HPDE6-E6E7 (cell line): ENCODE results near the gene DPP10.

Experiments
- DNase-seq: peaks from one replicate; pipeline ENCODE4 v3.0.0; 2011; ENCODE audit warnings: missing footprints; ENCODE audit errors: extremely low spot score

Gene DPP10

GRCh38 chr2:115691409-115691808 lies 1249.0 kb downstream of the DPP10 start:
- no peak for DNase-seq

- DNase-seq, result no peak
Measured at GRCh38 chr2:115694651-115695050, 1252.2 kb downstream of the DPP10 start.

GRCh38 chr2:115733190-115733775 lies 1290.8 kb downstream of the DPP10 start:
- no peak for DNase-seq

GRCh38 chr2:115738111-115738510 lies 1295.7 kb downstream of the DPP10 start:
- no peak for DNase-seq

- no peak for DNase-seq
Measured at GRCh38 chr2:115739574-115739973, 1297.1 kb downstream of the DPP10 start.

- DNase-seq, result no peak
Measured at GRCh38 chr2:115746151-115746550, 1303.7 kb downstream of the DPP10 start.

GRCh38 chr2:115757286-115757685 lies 1314.8 kb downstream of the DPP10 start:
- DNase-seq, result no peak

- no peak for DNase-seq
Measured at GRCh38 chr2:115763601-115764000, 1321.2 kb downstream of the DPP10 start.

- no peak for DNase-seq
Measured at GRCh38 chr2:115771516-115771915, 1329.1 kb downstream of the DPP10 start.

GRCh38 chr2:115774361-115774760 lies 1331.9 kb downstream of the DPP10 start:
- DNase-seq, result no peak

GRCh38 chr2:115779085-115779632 lies 1336.7 kb downstream of the DPP10 start:
- DNase-seq, result no peak

GRCh38 chr2:115782286-115782685 lies 1339.8 kb downstream of the DPP10 start:
- no peak for DNase-seq

- no peak for DNase-seq
Measured at GRCh38 chr2:115796078-115796477, 1353.6 kb downstream of the DPP10 start.

- DNase-seq, result no peak
Measured at GRCh38 chr2:115807276-115807675, 1364.8 kb downstream of the DPP10 start.

GRCh38 chr2:115825912-115826311 lies 1383.5 kb downstream of the DPP10 start:
- DNase-seq, result no peak

- DNase-seq, result no peak
Measured at GRCh38 chr2:115833196-115833595, 1390.8 kb downstream of the DPP10 start.

- DNase-seq, result no peak
Measured at GRCh38 chr2:115838539-115838938, 1396.1 kb downstream of the DPP10 start.

- no peak for DNase-seq
Measured at GRCh38 chr2:115842306-115842705, 1399.9 kb downstream of the DPP10 start.

GRCh38 chr2:115848192-115848591 lies 1405.8 kb downstream of the DPP10 start:
- no peak for DNase-seq

- DNase-seq, result no peak
Measured at GRCh38 chr2:115867024-115867423, 1424.6 kb downstream of the DPP10 start.

- DNase-seq, result no peak
Measured at GRCh38 chr2:115874427-115874826, 1432.0 kb downstream of the DPP10 start.

- no peak for DNase-seq
Measured at GRCh38 chr2:115880558-115880957, 1438.1 kb downstream of the DPP10 start.

- no peak for DNase-seq
Measured at GRCh38 chr2:115887209-115887776, 1444.9 kb downstream of the DPP10 start.
